HepG2 (cell line): ENCODE results near the gene MPHOSPH8. TPM values are rescaled to one million over a fixed set of nuclear protein-coding genes. Genes with fewer than 3 reads are reported as not detected.

Experiments
- ATAC-seq: fragments of 200-7000 bp; cut with Tn5 transposase; 3 replicates; pipeline ENCODE4 v1.9.1; 2020; ENCODE audit warnings: mild to moderate bottlenecking, moderate library complexity
- BruUV-seq: library from RNA; stranded (reverse); fragments of 400-500 nt; replicated peaks from 2 replicates; lab custom pipeline; 2021; lab: Mats Ljungman, UMichigan
- CTCF ChIA-PET: fragments of 300-600 bp; formaldehyde crosslinking; extraction: SDS; loops from one replicate; lab custom pipeline; 2021; ENCODE audit warnings: low total read pairs, inconsistent platforms, low intra/inter-chr PET ratio; lab: Yijun Ruan, JAX
- POLR2A ChIA-PET: fragments of 350-600 bp; sonication (Branson Sonifier 250); formaldehyde crosslinking; loops from one replicate; lab custom pipeline; 2020; ENCODE audit warnings: antibody characterized with exemption, inconsistent platforms; lab: Yijun Ruan, JAX
- DNase-seq: peaks from one replicate; pipeline ENCODE4 v3.0.0-alpha.2; 2015; ENCODE audit warnings: low spot score
- FAIRE-seq: peaks from 3 replicates; lab custom pipeline; 2011; peaks lifted over from hg19 to GRCh38; lab: Jason Lieb, UNC
- H2AFZ ChIP-seq: one replicate; pipeline ENCODE4 v1.6.1; 2011; ENCODE audit warnings: low read length, inconsistent platforms
- H3K27ac ChIP-seq: fragments of 300-600 bp; 3 replicates; pipeline ENCODE4 v1.8.0; 2011; ENCODE audit warnings: mixed run types, mild to moderate bottlenecking, mixed read lengths, low read length, inconsistent platforms; ENCODE audit not compliant: insufficient read depth; ENCODE audit errors: extremely low read length
- H3K27me3 ChIP-seq, 2 experiments: fragments of 200-600 bp in 1 of 2; 2 replicates in 1 of 2; 3 replicates in 1 of 2; pipeline versions ENCODE4 v1.6.0 to v1.8.0; 2011; ENCODE audit warnings: low read length in 2 of 2, mild to moderate bottlenecking in 2 of 2, moderate library complexity in 2 of 2, inconsistent platforms in 1 of 2; ENCODE audit not compliant: insufficient read depth in 2 of 2, control insufficient read depth in 1 of 2
- H3K36me3 ChIP-seq, 2 experiments: fragments of 200-600 bp in 1 of 2; replicated peaks in 1 of 2; 2 replicates in 1 of 2; 3 replicates in 1 of 2; pipeline versions ENCODE4 v1.5.1 to v1.8.0; 2011; ENCODE audit warnings: low read length in 2 of 2, inconsistent platforms in 1 of 2; ENCODE audit not compliant: insufficient read depth in 2 of 2, control insufficient read depth in 1 of 2
- H3K4me1 ChIP-seq: 2 replicates; pipeline ENCODE4 v1.5.1; 2012; ENCODE audit warnings: low read length, inconsistent platforms; ENCODE audit not compliant: insufficient read depth
- H3K4me2 ChIP-seq: 2 replicates; pipeline ENCODE4 v1.6.0; 2011; ENCODE audit warnings: low read depth, low read length, inconsistent platforms
- H3K4me3 ChIP-seq, 3 experiments: fragments of 200-600 bp in 1 of 3; sonication (generic), shearing (Covaris generic) in 1 of 3; replicated peaks in 1 of 3; 2 replicates each; pipeline ENCODE4 v1.5.1; 2011 to 2016; ENCODE audit warnings: low read length in 3 of 3, inconsistent platforms in 2 of 3, low read depth in 2 of 3, mild to moderate bottlenecking in 2 of 3, control low read depth in 1 of 3, mixed read lengths in 1 of 3; ENCODE audit not compliant: insufficient read depth in 1 of 3
- H3K79me2 ChIP-seq: one replicate; pipeline ENCODE4 v1.6.1; 2011; ENCODE audit warnings: low read length, inconsistent platforms; ENCODE audit not compliant: insufficient read depth
- H3K9ac ChIP-seq: 2 replicates; pipeline ENCODE4 v1.6.0; 2011; ENCODE audit warnings: mild to moderate bottlenecking, low read depth, low read length, inconsistent platforms; ENCODE audit not compliant: insufficient read depth
- H3K9me3 ChIP-seq: 2 replicates; pipeline ENCODE4 v1.5.1; 2012; ENCODE audit warnings: mild to moderate bottlenecking, low read length
- H4K20me1 ChIP-seq: 2 replicates; pipeline ENCODE4 v1.6.0; 2011; ENCODE audit warnings: inconsistent platforms, mild to moderate bottlenecking, low read length, moderate library complexity; ENCODE audit not compliant: insufficient read depth
- CBX5 ChIP-seq: sonication (generic); formaldehyde crosslinking; IDR thresholded peaks from 2 replicates; pipeline ENCODE4 v1.4.0; 2020; ENCODE audit warnings: missing genetic modification reagents, borderline replicate concordance
- ERF ChIP-seq: IDR thresholded peaks from 2 replicates; pipeline ENCODE4 v1.6.1; 2018; ENCODE audit warnings: missing biosample characterization, missing genetic modification reagents
- KIAA2018 ChIP-seq: sonication (generic); formaldehyde crosslinking; IDR thresholded peaks from 2 replicates; pipeline ENCODE4 v1.5.0; 2020; ENCODE audit warnings: mild to moderate bottlenecking, missing genetic modification reagents, borderline replicate concordance
- NFAT5 ChIP-seq: sonication (generic); formaldehyde crosslinking; IDR thresholded peaks from 2 replicates; pipeline ENCODE4 v1.4.0; 2020; ENCODE audit warnings: missing genetic modification reagents
- SETDB1 ChIP-seq: sonication (generic); formaldehyde crosslinking; IDR thresholded peaks from 2 replicates; pipeline ENCODE4 v1.5.1; 2020; ENCODE audit warnings: missing genetic modification reagents, mild to moderate bottlenecking, borderline replicate concordance
- SMAD9 ChIP-seq: sonication (generic); formaldehyde crosslinking; IDR thresholded peaks from 2 replicates; pipeline ENCODE4 v1.5.1; 2020; ENCODE audit warnings: mild to moderate bottlenecking, missing genetic modification reagents
- SMYD3 ChIP-seq: sonication (generic); formaldehyde crosslinking; IDR thresholded peaks from 2 replicates; pipeline ENCODE4 v1.8.1; 2023; ENCODE audit warnings: mild to moderate bottlenecking, missing genetic modification reagents
- ZNF546 ChIP-seq: sonication (generic); formaldehyde crosslinking; conservative IDR thresholded peaks from 2 replicates; pipeline ENCODE4 v1.8.1; 2023; ENCODE audit warnings: mild to moderate bottlenecking, missing genetic modification reagents
- ZNF781 ChIP-seq: sonication (generic); formaldehyde crosslinking; IDR thresholded peaks from 2 replicates; pipeline ENCODE4 v1.5.1; 2020; ENCODE audit warnings: borderline replicate concordance, mild to moderate bottlenecking, missing genetic modification reagents; ENCODE audit errors: not compliant biosample characterization
- WGBS: methylation state at CpG from one replicate; pipeline ENCODE4 v1.1.6; 2017; ENCODE audit warnings: low lambda C conversion rate; 5-methylcytosine and 5-hydroxymethylcytosine counted together
- in situ Hi-C: cut with HindIII; loops from 2 replicates; pipeline ENCODE4 v1.10.0; 2017; ENCODE audit warnings: low pct_unique_long_range_greater_than_20kb; ENCODE audit not compliant: extremely low pct_ligation_motif_present
- intact Hi-C: fragments of 100-400 bp; cut with micrococcal nuclease; formaldehyde crosslinking; loops from one replicate; pipeline ENCODE4 v1.10.0; 2022; ENCODE audit not compliant: unreplicated experiment
- polyA plus RNA-seq, 8 experiments: library from polyadenylated mRNA; depleted of rRNA in 3 of 8; stranded (reverse) in 7 of 8; unstranded in 1 of 8; fragments of >200 nt; fragmentation: Illumina TruSeq in 4 of 8; extraction: Trizol in 4 of 8; gene quantifications; 2 replicates each; pipeline versions ENCODE4 v1.2.1 to v1.2.3, GENCODE V29; 2011 to 2016; ENCODE audit warnings: low read depth in 4 of 8, missing spikeins in 1 of 8, mixed read lengths in 1 of 8; ENCODE audit not compliant: insufficient read depth in 1 of 8
- total RNA-seq, 5 experiments: library from RNA; depleted of rRNA; stranded (reverse); fragments of >200 nt; fragmentation: Illumina TruSeq; extraction: Trizol; gene quantifications; 2 replicates each; pipeline ENCODE4 v1.2.3, GENCODE V29; 2016; ENCODE audit warnings: low read depth in 1 of 5

The MPHOSPH8 gene
- total and polyA plus RNA-seq, 2 of the 13 experiments (the other 11 are each of a cell fraction or from before 2014, with no cell fraction given): 17.3 to 20.9 TPM

GRCh38 chr13:19670147-19670546 lies 36.7 kb downstream of the MPHOSPH8 start:
- H3K27me3 ChIP-seq: no peaks in the 10 kb centered on the region
- in situ Hi-C loops: no loop called here

More at GRCh38 chr13:19670147-19670546, 36.7 kb downstream of the MPHOSPH8 start:
- Histone ChIP-seq H2AFZ (no peak overlapping the region), H3K4me2 (no peak overlapping the region), H3K9ac (no peak overlapping the region), H3K9me3 (no peaks in the 10 kb centered on the region), H3K4me3 (no peak overlapping the region), H3K27ac (no peak overlapping the region), H3K36me3 (peaks cover 16 to 61% of the 10 kb centered on the region in 2 experiments), H3K79me2 (no peaks in the 10 kb centered on the region), H4K20me1 (no peaks in the 10 kb centered on the region)
- ChIA-PET POLR2A (no interaction called here), CTCF (no interaction called here)
- intact Hi-C loops: no loop called here
- BruUV-seq: no TSS peak
- 67% methylated on average over 3 of the region's 3 CpGs for WGBS
- ATAC-seq: no peak
- FAIRE-seq: no peak
- DNase-seq: no peak
- TF ChIP-seq SMAD9 (CRISPR knock-in tag): no peak
- no peak for TF ChIP-seq ERF
- no peak for TF ChIP-seq ZNF546
- no peak for TF ChIP-seq ZNF781 (CRISPR knock-in tag)
- no peak for TF ChIP-seq CBX5 (CRISPR knock-in tag)
- no peak for TF ChIP-seq SMYD3 (CRISPR knock-in tag)
- no peak for TF ChIP-seq KIAA2018 (CRISPR knock-in tag)
- TF ChIP-seq NFAT5 (CRISPR knock-in tag): no peak
- TF ChIP-seq SETDB1 (CRISPR knock-in tag): no peak
- TF ChIP-seq, all 625 proteins: peak for 0
- H3K4me1 ChIP-seq: no peaks in the 10 kb centered on the region
